Mesenchymal stem cell (in vitro differentiated cells and primary cell): ENCODE data around the gene LMO1.
A peak's percentile ranks its signal among the peaks of the same experiment; 100 is the strongest.

Experiments
- DNase-seq: peaks from one replicate; pipeline ENCODE4 v3.0.0-alpha.2; 2013
- H2AFZ ChIP-seq: one replicate; pipeline ENCODE4 v1.6.1; 2013; ENCODE audit warnings: low read depth, mild to moderate bottlenecking, control low read depth, inconsistent platforms, low read length, moderate library complexity
- H2AK5ac ChIP-seq: 2 replicates; pipeline ENCODE4 v1.6.1; 2013; ENCODE audit warnings: low read length, moderate library complexity, mild to moderate bottlenecking, inconsistent platforms; ENCODE audit not compliant: severe bottlenecking
- H2BK120ac ChIP-seq: one replicate; pipeline ENCODE4 v1.6.1; 2013; ENCODE audit warnings: low read depth, mild to moderate bottlenecking, inconsistent platforms, low read length, moderate library complexity
- H2BK12ac ChIP-seq, 2 experiments: one replicate each; pipeline ENCODE4 v1.6.1; 2013; ENCODE audit warnings: inconsistent platforms in 2 of 2, low read length in 2 of 2, mild to moderate bottlenecking in 2 of 2, moderate library complexity in 2 of 2, control low read depth in 1 of 2
- H2BK15ac ChIP-seq: one replicate; pipeline ENCODE4 v1.6.1; 2013; ENCODE audit warnings: mild to moderate bottlenecking, low read depth, inconsistent platforms; ENCODE audit not compliant: poor library complexity, severe bottlenecking
- H2BK5ac ChIP-seq: 2 replicates; pipeline ENCODE4 v1.6.1; 2013; ENCODE audit warnings: low read depth, mild to moderate bottlenecking, low read length, control low read depth, inconsistent platforms; ENCODE audit not compliant: poor library complexity, severe bottlenecking
- H3K14ac ChIP-seq, 2 experiments: one replicate each; pipeline ENCODE4 v1.6.1; 2013; ENCODE audit warnings: inconsistent platforms in 2 of 2, low read length in 2 of 2, control low read depth in 1 of 2, mild to moderate bottlenecking in 1 of 2, moderate library complexity in 1 of 2
- H3K18ac ChIP-seq, 2 experiments: one replicate each; pipeline ENCODE4 v1.6.1; 2013; ENCODE audit warnings: inconsistent platforms in 2 of 2, low read length in 2 of 2, control low read depth in 1 of 2, low read depth in 1 of 2, mild to moderate bottlenecking in 1 of 2
- H3K23ac ChIP-seq, 2 experiments: one replicate each; pipeline ENCODE4 v1.6.1; 2013; ENCODE audit warnings: inconsistent platforms in 2 of 2, low read length in 2 of 2, mild to moderate bottlenecking in 2 of 2, moderate library complexity in 2 of 2, control low read depth in 1 of 2
- H3K27ac ChIP-seq: 2 replicates; pipeline ENCODE4 v1.5.1; 2013; ENCODE audit warnings: mild to moderate bottlenecking, moderate library complexity, low read length, control low read depth, inconsistent platforms; ENCODE audit not compliant: poor library complexity, severe bottlenecking
- H3K27me3 ChIP-seq, 2 experiments: 2 replicates each; pipeline versions ENCODE4 v1.6.1 to v1.7.0; 2013; ENCODE audit warnings: low read length in 2 of 2, mild to moderate bottlenecking in 2 of 2, moderate library complexity in 2 of 2, control low read depth in 1 of 2, inconsistent platforms in 1 of 2; ENCODE audit not compliant: control insufficient read depth in 1 of 2, insufficient read depth in 1 of 2
- H3K36me3 ChIP-seq, 2 experiments: 2 replicates each; pipeline versions ENCODE4 v1.6.1 to v1.7.0; 2013; ENCODE audit warnings: low read length in 2 of 2, control low read depth in 1 of 2, inconsistent platforms in 1 of 2, low read depth in 1 of 2, mild to moderate bottlenecking in 1 of 2; ENCODE audit not compliant: insufficient read depth in 2 of 2, control insufficient read depth in 1 of 2
- H3K4ac ChIP-seq, 2 experiments: one replicate each; pipeline ENCODE4 v1.6.1; 2013; ENCODE audit warnings: inconsistent platforms in 2 of 2, low read length in 2 of 2, mild to moderate bottlenecking in 2 of 2, moderate library complexity in 2 of 2, control low read depth in 1 of 2, low read depth in 1 of 2
- H3K4me1 ChIP-seq: 2 replicates; pipeline ENCODE4 v1.6.1; 2013; ENCODE audit warnings: low read depth, low read length, control low read depth; ENCODE audit not compliant: control insufficient read depth, insufficient read depth
- H3K4me2 ChIP-seq: 2 replicates; pipeline ENCODE4 v1.6.1; 2013; ENCODE audit warnings: low read length, mild to moderate bottlenecking, inconsistent platforms; ENCODE audit not compliant: poor library complexity, severe bottlenecking
- H3K4me3 ChIP-seq, 2 experiments: 2 replicates each; pipeline versions ENCODE4 v1.5.1 to v1.7.0; 2013; ENCODE audit warnings: low read length in 2 of 2, mild to moderate bottlenecking in 2 of 2, control low read depth in 1 of 2, low read depth in 1 of 2; ENCODE audit not compliant: insufficient read depth in 1 of 2
- H3K79me1 ChIP-seq: replicated peaks from 2 replicates; pipeline ENCODE4 v1.6.1; 2013; ENCODE audit warnings: mild to moderate bottlenecking, control low read depth, low read length, inconsistent platforms; ENCODE audit not compliant: poor library complexity, severe bottlenecking
- H3K9ac ChIP-seq: 2 replicates; pipeline ENCODE4 v1.7.0; 2013; ENCODE audit warnings: mild to moderate bottlenecking, low read length, moderate library complexity
- H3K9me3 ChIP-seq: 2 replicates; pipeline ENCODE4 v1.7.0; 2013; ENCODE audit warnings: mild to moderate bottlenecking, low read length; ENCODE audit not compliant: control insufficient read depth
- H4K8ac ChIP-seq: one replicate; pipeline ENCODE4 v1.6.1; 2013; ENCODE audit warnings: inconsistent platforms, mild to moderate bottlenecking, low read length, moderate library complexity
- H4K91ac ChIP-seq: one replicate; pipeline ENCODE4 v1.6.1; 2013; ENCODE audit warnings: mild to moderate bottlenecking, low read length, inconsistent platforms
- WGBS: methylation state at CpG from one replicate; pipeline ENCODE4 v1.1.7; 2013; ENCODE audit warnings: mixed read lengths; 5-methylcytosine and 5-hydroxymethylcytosine counted together

Gene LMO1

DNA sequence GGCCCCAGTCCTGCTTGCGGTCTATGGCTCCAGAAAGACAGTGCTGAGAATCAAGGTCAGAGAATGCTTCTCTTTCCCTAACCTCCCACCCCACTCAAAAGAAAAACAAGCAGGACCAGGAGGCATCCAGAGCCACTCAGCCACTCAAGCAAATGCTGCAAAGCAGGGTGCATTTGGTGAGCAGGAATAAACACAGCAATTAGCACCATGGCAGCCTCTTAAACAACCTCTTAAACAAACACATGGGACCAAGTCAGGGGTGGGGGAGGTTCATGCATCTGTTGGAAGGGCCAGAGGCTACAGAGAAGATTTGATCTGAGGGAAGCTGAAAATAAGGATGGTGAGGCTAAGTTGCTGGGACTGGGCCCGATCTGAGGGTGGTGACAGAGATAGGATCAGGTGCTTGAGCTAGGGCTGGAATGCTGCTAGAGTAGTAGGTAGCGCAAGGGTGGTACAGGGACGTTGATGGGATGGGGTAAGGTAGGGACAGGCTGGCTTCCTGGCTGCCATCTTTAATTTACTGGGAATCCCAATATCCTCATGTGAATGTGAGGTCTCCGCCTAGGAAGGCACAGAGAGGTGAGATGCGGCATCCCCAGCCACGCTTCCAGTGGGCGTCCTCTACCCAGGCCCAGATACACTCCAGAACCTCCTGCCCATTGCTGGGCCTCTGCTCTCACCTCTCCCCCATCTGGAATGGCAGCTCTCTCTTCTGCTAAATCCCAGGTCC lies 26.6 kb upstream of the LMO1 start:
- Histone ChIP-seq H3K23ac (no peak overlapping the region), H2BK15ac (no peak overlapping the region), H3K27ac (no peak overlapping the region), H3K14ac (peak overlapping the region in 1 of 2 experiments; percentile 44), H3K4me1 (no peaks in the 10 kb centered on the region), H2BK5ac (no peak overlapping the region), H3K36me3 (no peaks in the 10 kb centered on the region), H2BK120ac (no peak overlapping the region), H3K4me3 (no peak overlapping the region), H2AK5ac (no peak overlapping the region), H3K4ac (no peak overlapping the region), H2AFZ (no peak overlapping the region), H3K18ac (no peak overlapping the region), H3K4me2 (no peak overlapping the region), H4K8ac (no peak overlapping the region), H2BK12ac (no peak overlapping the region), H3K9ac (no peak overlapping the region), H3K27me3 (peaks cover 33 to 36% of the 10 kb centered on the region in 2 experiments), H3K9me3 (no peaks in the 10 kb centered on the region), H4K91ac (no peak overlapping the region), H3K79me1 (no peaks in the 10 kb centered on the region)
- DNase-seq, result no peak
- WGBS, result 84% methylated on average over 7 of the region's 8 CpGs

DNA sequence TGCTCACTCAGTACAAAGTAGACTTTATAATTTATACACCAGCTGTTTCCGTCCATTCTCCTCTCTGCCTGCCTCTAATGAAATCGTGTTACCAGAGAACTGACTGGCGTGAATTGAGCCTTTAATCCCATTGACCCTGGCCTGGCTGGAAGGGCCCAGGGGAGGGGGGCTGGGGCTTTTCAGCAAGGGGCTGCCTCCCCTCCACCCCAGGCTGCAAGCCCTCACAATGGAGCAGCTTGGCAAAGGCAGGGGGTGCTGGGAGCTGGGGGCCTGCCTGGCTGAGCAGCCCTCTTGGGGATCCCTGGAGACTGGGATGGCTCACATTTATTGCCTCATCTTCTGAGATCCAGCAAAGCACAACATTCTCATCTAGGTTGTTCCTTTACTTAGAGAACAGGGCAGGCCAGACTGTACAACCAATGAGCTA lies 25.8 kb upstream of the LMO1 start:
- no peaks in the 10 kb centered on the region for H3K79me1 ChIP-seq
- H2AFZ ChIP-seq, result no peak overlapping the region
- no peak overlapping the region for H4K91ac ChIP-seq
- no peak overlapping the region for H3K18ac ChIP-seq
- H3K4ac ChIP-seq, result no peak overlapping the region
- no peak overlapping the region for H3K27ac ChIP-seq
- H3K9me3 ChIP-seq, result no peaks in the 10 kb centered on the region
- H3K36me3 ChIP-seq, result no peaks in the 10 kb centered on the region
- H3K27me3 ChIP-seq, result peaks cover 29 to 34% of the 10 kb centered on the region in 2 experiments
- no peaks in the 10 kb centered on the region for H3K4me1 ChIP-seq
- no peak overlapping the region for H3K9ac ChIP-seq
- no peak overlapping the region for H4K8ac ChIP-seq
- no peak overlapping the region for H2BK12ac ChIP-seq
- H2BK15ac ChIP-seq, result no peak overlapping the region
- no peak for DNase-seq
- no peak overlapping the region for H2BK5ac ChIP-seq
- no peak overlapping the region for H2BK120ac ChIP-seq
- no peak overlapping the region for H3K4me3 ChIP-seq
- 68% methylated on average over 3 of the region's 3 CpGs for whole genome bisulfite sequencing
- no peak overlapping the region for H3K14ac ChIP-seq
- no peak overlapping the region for H3K4me2 ChIP-seq
- no peak overlapping the region for H3K23ac ChIP-seq
- H2AK5ac ChIP-seq, result no peak overlapping the region

DNA sequence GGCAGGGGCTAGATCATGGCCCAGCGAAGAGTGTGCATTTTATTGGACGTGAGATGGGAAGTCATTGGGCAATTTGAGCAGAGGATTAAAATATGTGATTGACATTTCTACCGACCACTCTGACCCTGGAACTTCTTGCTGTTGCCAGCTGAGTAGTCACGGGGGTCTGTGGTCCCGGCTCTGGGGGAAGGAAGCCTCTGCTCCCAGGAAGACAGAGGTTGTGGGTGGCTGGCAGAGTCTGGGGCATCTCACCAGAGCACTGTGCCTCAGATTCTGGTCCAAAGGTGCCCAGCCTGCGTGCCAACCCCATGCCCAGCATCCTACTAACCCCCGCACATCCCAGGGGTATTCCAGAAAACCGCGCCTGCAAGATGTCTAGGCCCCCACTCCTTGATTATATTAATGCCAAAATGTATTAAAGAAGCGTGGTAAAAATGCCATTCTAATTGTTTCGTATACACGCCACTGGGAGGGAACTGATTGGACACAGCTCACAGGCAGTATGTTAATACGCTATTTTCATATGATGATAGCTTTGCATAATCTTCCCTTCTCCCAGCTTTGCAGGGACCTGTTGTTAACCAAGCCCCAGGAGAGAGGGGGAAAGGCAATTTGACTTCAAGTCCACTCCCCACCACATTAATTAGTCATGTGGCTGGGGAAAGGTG lies 25.3 kb upstream of the LMO1 start:
- no peaks in the 10 kb centered on the region for H3K9me3 ChIP-seq
- no peaks in the 10 kb centered on the region for H3K79me1 ChIP-seq
- no peak for DNase-seq
- WGBS, result 91% methylated on average over 13 of the region's 13 CpGs
- H2AFZ ChIP-seq, result no peak overlapping the region
- H3K4me1 ChIP-seq, result peaks cover under 1% of the 10 kb centered on the region
- no peak overlapping the region for H2BK120ac ChIP-seq
- no peak overlapping the region for H2BK15ac ChIP-seq
- H4K8ac ChIP-seq, result no peak overlapping the region
- no peak overlapping the region for H3K9ac ChIP-seq
- no peak overlapping the region for H3K27ac ChIP-seq
- H3K4me3 ChIP-seq, result no peak overlapping the region
- H2AK5ac ChIP-seq, result no peak overlapping the region
- H3K4ac ChIP-seq, result no peak overlapping the region
- no peak overlapping the region for H2BK12ac ChIP-seq
- H3K4me2 ChIP-seq, result no peak overlapping the region
- H3K23ac ChIP-seq, result no peak overlapping the region
- H3K18ac ChIP-seq, result no peak overlapping the region
- H3K27me3 ChIP-seq, result peaks cover 32 to 33% of the 10 kb centered on the region in 2 experiments
- no peak overlapping the region for H2BK5ac ChIP-seq
- no peak overlapping the region for H4K91ac ChIP-seq
- H3K14ac ChIP-seq, result no peak overlapping the region
- no peaks in the 10 kb centered on the region for H3K36me3 ChIP-seq

DNA sequence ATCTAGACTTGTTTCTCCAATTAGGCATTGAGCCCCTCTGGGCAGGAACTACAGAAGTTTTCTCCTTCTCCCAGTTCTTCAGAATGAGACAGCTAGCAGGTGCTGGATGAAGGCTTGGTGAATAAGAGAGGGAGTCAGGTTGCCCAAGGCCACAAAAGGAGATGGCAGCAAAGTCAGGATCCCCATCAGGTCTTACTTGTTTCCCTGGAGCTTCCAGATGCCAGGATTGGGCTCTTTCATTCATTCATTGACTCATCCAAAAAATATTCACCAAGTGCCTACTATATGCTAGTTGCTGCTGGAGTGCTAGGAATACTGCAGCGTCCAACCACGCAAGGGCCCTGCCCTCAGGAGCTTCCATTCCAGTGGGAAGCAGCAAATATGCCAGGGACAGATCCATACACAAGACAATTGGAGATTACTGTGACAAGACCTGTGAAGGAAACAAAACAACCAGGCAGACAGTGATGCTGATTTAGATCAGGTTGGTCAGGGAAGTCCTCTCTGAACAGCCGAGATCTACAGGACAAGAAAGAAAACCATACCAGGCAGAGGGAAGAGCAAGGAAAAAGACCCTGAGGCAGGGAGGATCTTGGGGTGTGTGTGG lies 24.6 kb upstream of the LMO1 start:
- 65% methylated on average over 3 of the region's 3 CpGs for WGBS
- Histone ChIP-seq H2AK5ac (no peak overlapping the region), H3K9me3 (no peaks in the 10 kb centered on the region), H3K4me2 (no peak overlapping the region), H2BK15ac (no peak overlapping the region), H4K8ac (no peak overlapping the region), H2BK5ac (no peak overlapping the region), H3K14ac (no peak overlapping the region), H2BK12ac (no peak overlapping the region), H2AFZ (no peak overlapping the region), H3K4me1 (peaks cover 7% of the 10 kb centered on the region), H3K4me3 (no peak overlapping the region), H2BK120ac (no peak overlapping the region), H3K23ac (no peak overlapping the region), H3K18ac (no peak overlapping the region), H3K27me3 (peaks cover 27 to 33% of the 10 kb centered on the region in 2 experiments), H3K9ac (no peak overlapping the region), H3K79me1 (no peaks in the 10 kb centered on the region), H3K4ac (no peak overlapping the region), H3K27ac (no peak overlapping the region), H3K36me3 (no peaks in the 10 kb centered on the region), H4K91ac (no peak overlapping the region)
- no peak for DNase-seq
